Mucosa of gallbladder (tissue), 1 donor: ENCODE results near the gene PIK3C3. TPM values are rescaled to one million over a fixed set of nuclear protein-coding genes. Genes with fewer than 3 reads are reported as not detected.
"Not testable (repeated sequence)": the region's sequence is repeated elsewhere in the genome, so short reads cannot be mapped to it uniquely, and the experiment has no call there.

Experiments used
- DNase-seq: peaks from one replicate; pipeline ENCODE4 v3.0.0-alpha.2; 2020; ENCODE audit warnings: low spot score
- total RNA-seq: library from RNA; stranded (reverse); gene quantifications from one replicate; pipeline ENCODE4 v1.2.1, GENCODE V29; 2021
- donor health status: DM: no; HTN: no; CAD: no.

Gene PIK3C3
- total RNA-seq, 1 donor from 2014 or later = 45.6 TPM

DNA sequence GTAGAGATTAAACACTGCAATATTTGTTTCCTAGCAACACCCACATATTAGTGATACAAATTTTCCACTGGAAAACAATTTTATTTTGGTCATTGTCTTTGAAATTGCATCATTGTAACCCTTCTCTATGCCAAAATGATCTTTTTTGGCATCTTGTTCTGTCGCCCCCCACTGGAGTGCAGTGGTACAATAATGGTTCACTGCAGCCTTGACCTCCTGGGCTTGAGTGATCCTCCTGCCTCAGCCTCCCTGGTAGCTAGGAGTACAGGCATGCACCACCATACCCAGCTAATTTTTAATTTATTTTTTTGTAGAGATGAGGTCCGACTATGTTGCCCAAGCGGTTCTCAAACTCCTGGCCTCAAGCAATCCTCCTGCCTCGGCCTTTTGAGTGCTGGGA, 117.4 kb downstream of the PIK3C3 start:
- no peak for DNase-seq

DNA sequence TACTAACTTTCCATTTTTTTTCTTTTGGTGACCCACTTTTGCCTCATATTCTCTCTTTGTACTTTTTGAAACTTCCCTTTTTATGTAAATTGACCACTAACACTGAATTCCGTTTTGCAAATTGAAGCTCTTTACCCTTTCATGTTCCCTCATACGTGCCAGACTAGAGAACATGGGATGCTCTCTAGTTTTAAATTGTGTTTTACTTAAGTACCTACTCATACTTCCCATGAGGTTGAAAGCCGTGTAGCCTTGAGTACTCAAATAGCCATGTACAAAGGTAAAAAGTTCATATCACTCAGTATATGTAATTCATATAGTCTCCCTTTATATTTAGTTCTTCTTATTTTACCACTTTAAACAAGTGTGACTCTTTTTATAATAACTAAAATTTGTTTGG, 119.7 kb downstream of the PIK3C3 start:
- no peak for DNase-seq

DNA sequence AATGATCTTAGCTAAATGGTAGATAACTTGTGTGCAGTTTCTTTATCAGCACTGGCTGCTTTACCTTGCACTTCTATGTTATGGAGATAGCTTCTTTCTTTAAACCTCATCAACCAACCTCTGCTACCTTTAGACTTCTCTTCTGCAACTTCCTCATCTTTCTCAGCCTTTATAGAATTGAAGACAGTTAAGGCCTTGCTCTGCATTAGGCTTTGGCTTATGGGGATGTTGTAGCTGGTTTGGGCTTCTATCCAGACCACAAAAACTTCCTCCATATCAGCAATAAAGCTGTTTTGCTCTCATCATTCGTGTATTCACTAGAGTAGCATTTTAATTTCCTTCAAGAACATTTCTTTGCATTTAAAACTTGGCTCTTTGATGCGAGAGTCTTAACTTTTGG, 123.7 kb downstream of the PIK3C3 start:
- no peak for DNase-seq

DNA sequence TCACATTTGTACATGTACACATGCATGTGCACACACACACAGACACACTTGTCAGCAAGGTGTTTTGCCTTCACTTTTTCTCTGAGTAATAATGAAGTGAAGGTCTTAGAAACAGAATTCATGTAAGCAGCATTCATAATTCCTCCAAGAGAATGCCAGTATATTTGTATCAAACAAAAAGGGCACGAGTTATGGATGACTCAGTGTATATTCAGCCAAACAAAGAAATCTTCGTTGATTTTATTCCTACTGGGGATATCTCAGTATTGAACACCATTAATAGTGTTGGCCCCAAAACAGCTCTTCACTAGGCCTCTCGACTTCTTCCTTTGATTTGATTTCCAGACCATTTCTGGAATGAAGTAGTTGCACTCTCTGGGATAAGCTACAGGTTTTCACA, 125.3 kb downstream of the PIK3C3 start:
- no peak for DNase-seq

DNA sequence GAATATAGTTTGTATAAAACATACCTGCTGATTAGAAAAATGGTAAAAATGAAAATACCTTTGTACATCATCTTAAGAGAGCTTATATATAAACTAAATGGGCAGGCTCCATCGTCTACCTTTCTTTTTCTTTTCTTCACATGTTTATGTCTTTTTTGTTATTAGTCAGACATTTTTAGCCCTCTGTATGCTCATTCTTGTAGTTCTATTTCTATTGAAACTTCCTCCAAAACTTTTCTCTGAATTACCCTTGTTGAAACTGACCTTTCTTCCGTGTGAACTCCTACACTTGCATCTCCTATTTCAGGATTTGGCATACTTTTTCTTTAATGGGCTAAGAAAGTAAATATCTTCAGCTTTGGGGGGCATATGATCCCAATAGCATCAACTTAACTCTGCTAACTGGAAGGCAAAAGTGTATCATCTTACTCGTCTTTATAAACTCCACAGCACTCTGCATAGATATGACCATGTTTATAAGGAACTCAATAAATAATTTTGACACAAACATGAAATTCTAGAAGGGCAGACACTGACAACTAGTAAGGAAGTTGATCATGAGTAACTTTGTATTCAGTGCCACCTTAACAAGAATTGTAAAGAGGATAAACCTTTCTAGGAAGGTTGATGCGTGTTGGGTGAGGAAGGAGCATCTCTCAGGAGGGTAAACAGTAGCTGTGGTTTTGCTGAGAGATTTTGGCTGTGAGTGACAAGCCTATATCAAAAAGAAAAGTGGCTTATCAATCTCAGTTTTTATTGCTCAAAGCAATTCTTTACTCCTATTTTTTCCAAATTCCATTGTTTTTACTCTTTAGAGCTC, 127.6 kb downstream of the PIK3C3 start:
- no peak for DNase-seq

DNA sequence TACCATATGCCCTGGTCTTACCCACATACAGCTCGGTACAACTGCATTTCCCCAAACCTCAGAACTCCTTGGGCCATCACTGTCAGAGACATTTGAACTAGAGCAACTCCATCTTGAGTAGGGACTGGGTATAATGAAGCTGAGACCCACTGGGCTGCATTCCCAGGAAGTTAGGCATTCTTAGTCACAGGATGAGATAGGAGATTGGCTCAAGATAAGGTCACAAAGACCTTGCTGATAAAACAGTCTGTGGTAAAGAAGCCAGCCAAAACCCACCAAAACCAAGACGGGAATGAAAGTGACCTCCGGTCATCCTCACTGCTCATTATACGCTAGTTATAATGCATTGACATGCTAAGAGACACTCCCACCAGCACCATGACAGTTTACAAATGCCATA, 131.3 kb downstream of the PIK3C3 start:
- no peak for DNase-seq

DNA sequence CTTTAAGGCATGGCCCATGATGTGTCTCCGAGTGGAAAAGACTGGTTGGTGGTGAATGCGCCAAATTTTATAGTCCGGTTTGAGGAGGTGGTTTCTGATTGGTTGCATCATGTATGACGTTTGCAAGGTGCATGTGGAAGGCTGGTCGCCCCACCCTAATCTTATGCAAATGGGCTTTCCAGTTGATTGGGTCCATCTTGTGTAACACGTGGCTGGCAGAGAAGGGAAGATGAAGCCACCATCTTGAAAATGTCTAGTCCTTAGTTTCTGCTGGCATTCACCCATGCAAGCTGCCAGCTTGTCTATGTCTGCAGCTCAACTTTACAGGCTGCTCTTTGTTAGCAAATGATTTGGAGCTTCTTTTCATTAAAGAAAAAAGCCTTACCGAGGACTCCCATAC, 132.2 kb downstream of the PIK3C3 start:
- no peak for DNase-seq

DNA sequence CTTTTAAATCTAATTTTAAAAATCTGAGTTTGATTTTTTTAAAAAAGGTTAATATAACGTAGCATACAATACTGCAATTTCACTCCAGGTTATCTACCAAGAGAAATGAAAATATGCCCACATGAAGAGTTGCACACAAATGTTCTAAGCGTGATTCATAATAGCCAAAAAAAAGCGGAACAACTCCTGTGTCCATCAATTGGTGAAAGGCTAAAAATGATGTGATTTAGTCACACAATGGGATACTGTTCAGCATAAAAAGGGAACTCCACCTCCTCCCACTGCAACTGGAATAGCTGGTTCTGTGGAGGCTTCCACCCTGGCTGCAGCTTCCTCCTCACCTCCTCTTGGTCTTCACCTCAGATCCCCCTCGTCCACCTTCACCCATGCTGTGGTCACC, 132.8 kb downstream of the PIK3C3 start:
- no peak for DNase-seq

DNA sequence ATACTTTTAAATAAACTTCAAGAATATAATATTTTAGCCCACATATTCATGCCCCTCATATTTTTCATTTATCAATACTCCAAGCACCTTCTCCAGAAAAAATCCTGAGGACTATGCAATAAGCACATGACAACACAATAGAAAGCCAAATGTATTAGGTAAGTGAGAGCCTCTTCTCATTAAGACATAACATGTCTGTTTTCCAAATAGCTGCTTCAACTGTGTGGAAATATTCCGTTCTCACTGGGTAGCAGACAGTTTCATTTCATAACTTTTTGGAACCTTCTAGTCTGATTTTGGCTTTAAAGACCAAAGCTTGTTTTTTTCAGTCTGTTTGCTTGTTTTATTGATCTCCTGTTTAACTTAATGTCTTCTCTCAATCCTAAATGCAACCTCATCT, 137.8 kb downstream of the PIK3C3 start:
- DNase-seq = no peak

DNA sequence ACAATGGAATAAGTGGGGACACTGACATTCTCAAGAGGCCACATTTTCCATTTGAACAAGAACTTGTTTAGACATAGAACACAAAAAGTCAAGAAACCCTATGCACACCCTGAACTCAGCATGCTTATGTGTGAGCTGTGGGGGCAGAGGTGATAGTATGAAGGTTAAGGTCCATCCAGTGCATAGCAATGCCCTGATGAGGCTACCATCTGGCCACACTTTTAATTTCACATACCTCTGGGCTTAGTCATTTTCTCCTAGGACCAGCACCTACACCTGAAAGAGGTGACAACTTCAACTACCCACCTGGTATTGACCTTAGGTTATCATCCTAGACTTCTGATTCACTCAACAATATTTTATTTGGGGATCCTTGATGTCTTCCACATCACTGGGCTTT, 139.8 kb downstream of the PIK3C3 start:
- DNase-seq = no peak

DNA sequence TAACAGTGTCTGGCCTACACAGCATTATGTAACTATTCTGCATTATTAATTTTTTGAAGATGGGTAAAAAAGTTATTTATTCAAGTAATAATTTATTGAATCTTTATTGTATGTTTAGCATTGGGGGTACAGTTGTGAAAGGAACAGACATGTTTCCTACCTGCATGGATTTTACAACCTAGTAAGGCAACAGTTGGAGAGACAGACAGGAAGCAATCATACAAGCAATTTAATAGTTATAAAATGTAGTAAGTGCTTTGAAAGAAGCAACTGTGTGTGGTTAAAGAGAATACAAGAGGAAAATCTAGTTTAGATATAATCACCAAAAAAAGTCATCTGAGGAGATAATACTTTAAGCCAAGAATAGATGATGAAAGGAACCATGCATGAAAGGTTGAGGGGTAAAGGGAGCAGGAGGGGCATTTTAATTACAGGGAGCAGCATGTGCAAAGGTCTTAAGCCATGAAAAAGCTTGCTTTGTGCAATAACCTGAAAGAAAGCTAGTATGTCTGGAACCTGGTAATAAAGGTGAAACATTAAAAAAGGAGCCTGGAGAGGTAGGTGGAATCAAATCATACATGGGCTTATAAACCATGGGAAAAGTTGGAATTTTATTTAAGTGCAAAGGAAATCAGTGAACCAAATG, 140.8 kb downstream of the PIK3C3 start:
- DNase-seq = no peak

DNA sequence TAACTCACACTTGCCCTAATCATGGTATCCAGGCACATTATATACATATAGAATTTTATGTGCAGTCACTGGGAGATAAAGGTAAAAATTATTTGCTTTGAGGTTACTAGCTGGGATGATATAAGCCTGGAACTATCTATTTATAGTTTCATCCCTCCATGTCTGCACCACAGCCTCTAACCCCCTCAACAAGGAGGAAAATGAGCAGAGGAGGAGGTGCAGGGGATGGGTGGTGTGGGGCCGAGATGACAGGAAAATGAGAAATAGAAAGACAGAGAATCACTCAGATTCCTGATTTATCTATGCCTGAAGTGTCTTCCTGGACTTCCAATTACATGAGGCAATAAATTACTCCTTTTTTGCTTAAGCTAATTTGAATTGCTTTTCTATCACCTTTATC, 145.2 kb downstream of the PIK3C3 start:
- DNase-seq = no peak

DNA sequence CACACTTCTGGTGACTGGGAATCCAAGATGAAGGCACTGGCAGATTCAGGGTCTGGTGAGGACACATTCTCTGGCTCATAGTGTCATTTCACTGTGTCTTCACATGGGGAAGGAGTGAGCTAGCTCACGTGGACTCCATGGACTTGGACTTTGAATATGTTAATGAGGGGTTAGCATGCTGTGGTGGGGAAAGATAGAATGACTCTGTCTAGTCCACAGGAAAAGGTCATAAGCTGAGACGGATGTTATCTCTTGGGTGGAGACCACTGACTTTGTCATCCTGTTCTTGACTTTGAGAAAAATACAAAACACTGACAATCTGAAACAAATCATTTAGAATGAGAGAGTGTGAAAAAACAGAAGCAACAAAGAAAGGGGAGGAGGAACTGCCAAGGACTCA, 145.9 kb downstream of the PIK3C3 start:
- DNase-seq = no peak

DNA sequence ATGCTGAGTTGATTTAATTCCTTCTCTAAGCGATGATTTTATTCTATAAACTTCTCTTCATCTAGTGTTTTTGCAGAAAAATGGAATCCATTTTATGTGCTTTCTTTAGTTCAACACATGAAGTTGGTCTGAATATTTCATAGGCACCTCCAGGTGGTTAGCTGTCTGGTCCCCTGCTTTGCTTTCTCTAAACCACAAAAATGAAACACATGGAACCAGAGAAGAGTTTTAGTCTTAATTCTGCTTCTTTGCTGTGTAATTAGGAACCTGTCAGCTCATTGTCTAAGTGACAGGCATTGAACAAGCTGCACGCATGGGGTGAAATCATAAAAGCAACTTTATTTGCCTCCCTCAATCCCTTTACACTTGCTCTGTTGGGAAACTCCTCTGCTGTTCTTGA, 150.4 kb downstream of the PIK3C3 start:
- no peak for DNase-seq

DNA sequence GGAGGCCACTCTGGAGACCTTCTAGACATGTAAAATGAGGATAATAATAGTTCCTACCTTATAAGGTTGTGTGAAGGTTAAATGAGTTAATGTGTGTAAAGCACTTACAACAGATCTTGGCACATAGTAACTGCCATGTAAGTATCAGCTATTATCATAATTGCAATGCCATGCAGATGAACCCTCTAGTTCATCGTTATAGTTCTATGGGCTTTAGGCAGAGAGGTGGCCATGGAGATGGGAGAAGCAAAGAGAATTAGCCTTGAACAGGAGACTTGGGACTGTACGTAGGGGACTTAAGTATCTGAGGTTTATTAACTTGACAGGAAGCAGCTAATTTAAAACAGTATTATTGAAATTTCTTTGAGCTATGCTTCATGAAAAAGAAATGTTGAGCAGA, 151.8 kb downstream of the PIK3C3 start:
- no peak for DNase-seq

DNA sequence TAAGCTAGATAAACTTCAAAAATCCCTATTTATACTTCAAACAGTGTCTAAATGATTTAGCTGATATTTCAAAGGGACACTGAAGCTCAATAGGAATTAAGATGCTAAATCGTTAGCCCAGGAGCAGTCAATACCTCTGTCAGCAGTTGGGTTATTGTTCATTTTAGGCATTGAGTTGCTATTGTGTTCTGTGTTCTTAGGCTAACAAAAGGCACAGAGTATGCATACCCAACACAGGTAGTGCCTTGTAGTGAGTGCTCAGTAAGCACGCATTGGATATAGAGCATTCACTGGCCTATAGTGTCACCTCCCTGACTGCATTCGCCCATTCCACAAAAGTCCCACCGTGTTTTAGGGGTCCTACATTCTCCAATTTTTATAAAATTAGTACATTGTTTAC, 152.3 kb downstream of the PIK3C3 start:
- no peak for DNase-seq

DNA sequence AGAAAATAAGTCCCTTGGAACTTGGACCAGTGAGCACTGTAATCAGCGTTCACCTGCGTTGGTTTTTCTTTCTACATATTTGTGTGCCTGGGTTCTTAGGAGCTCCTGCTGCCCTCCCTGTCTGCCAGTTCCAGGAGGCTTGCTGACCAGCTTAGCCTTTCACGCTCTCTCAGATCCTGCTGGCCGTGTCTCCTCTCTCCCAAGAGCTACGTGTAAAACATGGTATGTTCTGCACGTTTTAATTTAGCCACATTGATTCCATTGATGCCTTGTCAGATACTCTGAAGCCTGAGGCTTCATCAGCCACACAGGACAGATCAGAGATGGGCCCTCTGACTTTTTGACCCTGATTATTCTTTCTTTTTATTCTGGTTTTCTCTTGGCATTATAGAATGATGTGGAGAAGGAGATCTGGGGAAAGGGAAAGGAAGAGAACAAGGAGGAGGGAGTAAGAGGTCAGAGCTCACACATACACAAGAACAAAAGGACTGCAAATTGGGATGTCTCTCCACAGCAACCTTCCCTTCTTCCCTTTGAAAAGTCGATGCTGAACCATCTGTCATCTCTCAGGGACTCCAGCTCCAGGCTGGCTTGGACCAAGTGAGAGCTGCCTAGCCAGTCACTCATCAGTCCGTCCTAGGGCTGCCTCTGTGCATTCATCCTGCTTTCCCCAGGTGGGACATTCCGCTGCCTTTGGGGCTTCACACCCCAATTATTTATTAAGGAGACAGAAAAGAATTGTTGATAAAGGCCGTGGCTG, 152.8 kb downstream of the PIK3C3 start:
- no peak for DNase-seq

DNA sequence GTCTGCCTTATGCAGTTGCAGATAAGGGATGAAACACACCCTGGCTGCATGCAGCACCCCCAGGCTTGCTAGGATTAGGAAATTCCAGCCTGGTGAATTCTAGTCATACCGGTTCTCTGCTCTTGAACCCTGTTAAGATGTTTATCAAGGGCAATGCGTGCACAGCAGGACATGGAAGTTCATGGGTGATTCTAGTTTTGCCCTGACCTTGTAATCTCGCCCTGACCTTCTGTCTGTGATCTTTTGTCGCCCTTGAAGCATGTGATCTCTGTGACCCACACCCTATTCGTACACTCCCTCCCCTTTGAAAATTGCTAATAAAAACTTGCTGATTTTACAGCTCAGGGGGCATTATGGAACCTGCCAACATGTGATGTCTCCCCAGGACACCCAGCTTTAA, 157.1 kb downstream of the PIK3C3 start:
- not testable (repeated sequence) for DNase-seq

DNA sequence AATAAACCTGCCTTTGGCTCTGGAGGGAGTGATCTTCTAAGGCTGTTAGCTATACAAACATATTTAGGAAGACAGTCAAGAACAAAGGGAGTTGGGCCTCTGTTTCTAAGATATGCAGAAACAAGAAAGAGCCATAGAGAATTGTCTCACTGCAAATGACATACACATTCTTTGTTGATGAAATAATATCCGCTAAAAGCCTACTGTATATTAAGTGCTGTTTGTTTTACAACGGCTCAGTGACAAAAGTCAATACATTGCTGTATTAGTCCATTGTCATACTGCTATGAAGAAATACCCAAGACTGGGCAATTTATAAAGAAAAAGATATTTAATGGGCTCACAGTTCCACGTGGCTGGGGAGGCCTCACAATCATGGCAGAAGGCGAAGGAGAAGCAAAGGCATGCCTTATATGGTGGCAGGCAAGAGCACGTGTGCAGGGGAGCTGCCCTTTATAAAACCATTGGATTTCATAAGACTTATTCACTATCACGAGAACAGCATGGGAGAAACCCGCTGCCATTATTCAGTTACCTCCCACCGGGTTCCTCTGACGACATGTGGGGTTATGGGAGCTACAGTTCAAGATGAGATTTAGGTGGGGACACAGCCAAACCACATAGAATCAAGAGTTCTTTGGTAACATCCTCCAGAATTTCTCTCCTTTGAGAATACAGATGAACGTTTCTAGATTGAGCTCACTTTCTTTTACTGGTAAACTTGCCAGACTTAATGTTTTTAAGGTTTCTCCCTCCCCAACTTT, 157.8 kb downstream of the PIK3C3 start:
- DNase-seq = no peak

DNA sequence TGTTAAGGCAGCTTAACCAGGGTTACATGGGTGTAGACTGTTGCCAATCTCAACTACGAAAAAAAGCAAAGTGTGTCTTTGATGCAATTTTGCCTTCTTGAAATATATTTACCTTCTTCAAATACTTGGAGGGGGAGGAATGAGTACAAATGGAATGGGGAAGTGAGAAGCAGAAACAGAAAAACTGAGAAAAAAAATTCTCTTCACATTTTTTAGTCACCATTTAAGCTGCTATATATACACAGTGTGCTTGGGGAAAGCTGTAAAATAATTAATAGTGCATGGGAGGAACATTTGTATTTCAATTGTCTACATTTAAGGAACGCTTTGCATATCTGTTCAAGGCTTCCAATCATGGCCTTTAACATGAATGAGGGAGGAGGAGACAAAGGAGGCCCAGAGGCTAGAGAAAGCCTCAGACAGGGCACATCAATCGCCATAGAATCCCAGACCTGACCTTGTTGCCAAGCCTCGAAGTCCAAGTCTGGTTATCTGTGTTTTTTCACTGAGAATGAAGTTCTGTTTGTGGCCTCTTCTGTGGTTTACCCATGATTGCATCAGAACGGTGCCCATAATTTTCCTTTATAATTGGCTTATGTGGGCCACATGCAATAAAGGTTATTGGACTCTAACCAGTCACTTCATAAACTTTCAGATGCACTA, 158.6 kb downstream of the PIK3C3 start:
- DNase-seq = no peak

DNA sequence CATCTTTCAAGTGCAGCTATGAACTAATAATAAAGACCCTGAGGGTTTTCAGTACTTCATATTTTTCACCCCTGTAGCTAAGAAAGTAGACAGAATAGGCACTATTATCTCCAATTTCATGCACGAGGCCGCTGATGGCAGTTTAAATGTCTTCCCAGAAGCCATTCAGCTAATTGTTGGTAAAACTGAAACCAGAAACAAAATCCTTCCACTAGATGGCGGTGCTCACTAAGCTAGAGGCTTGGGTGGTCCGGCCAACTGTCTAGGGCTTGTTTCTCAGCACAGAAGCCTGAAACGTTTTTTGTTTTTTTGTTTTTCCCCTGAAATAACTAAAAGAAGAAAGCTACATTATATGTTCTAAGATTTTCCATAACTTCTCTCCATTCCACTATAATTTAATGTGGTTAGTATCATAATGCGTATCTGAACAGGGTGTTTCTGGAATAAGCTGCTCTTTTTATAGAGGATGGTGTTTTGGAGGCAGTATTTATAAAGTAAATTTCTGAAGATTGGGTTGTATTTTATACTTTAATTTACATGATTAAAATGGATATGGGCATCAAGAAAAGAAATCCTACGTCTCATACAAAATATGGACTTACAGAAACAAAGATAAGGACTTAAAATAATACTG, 159.4 kb downstream of the PIK3C3 start:
- DNase-seq = peak; percentile 65
